HL-60 (cell line): Measurements from ENCODE around the gene C14orf93.

Experiments used
- DNase-seq, 2 experiments: peaks; one replicate each; pipeline ENCODE4 v3.0.0-alpha.2; 2010 to 2020; ENCODE audit warnings: low read depth in 1 of 2, low spot score in 1 of 2
- H3K27ac ChIP-seq: fragments of 250-450 bp; sonication (Bioruptor Pico); replicated peaks from 2 replicates; pipeline ENCODE4 v1.5.1; 2020; ENCODE audit warnings: mild to moderate bottlenecking, moderate library complexity
- H3K27me3 ChIP-seq: fragments of 250-450 bp; sonication (Bioruptor Pico); 2 replicates; pipeline ENCODE4 v1.5.1; 2021; ENCODE audit warnings: mild to moderate bottlenecking, moderate library complexity; ENCODE audit not compliant: insufficient read depth, poor library complexity, severe bottlenecking
- H3K4me3 ChIP-seq: replicated peaks from 2 replicates; pipeline ENCODE4 v1.5.1; 2011; ENCODE audit warnings: mild to moderate bottlenecking, control low read depth, low read length; ENCODE audit not compliant: insufficient read depth
- CTCF ChIP-seq: IDR thresholded peaks from one replicate; pipeline ENCODE4 v1.5.1; 2011; ENCODE audit warnings: low read length, control low read depth, inconsistent platforms; ENCODE audit not compliant: insufficient read depth
- GABPA ChIP-seq: IDR thresholded peaks from 2 replicates; pipeline ENCODE4 v1.6.1; 2012; ENCODE audit warnings: low read depth
- POLR2AphosphoS5 ChIP-seq: IDR thresholded peaks from 2 replicates; pipeline ENCODE4 v1.6.1; 2012; ENCODE audit warnings: low read depth
- REST ChIP-seq: IDR thresholded peaks from 2 replicates; pipeline ENCODE4 v1.6.1; 2012; ENCODE audit warnings: low read depth; ENCODE audit not compliant: insufficient replicate concordance
- SPI1 ChIP-seq: IDR thresholded peaks from 2 replicates; pipeline ENCODE4 v1.6.1; 2012; ENCODE audit warnings: low read depth, mild to moderate bottlenecking, borderline replicate concordance

Gene C14orf93

GRCh38 chr14:23044840-23045239, 34.9 kb upstream of the C14orf93 start:
- DNase-seq: no peak
- H3K27ac ChIP-seq: no peak overlapping the region
- H3K27me3 ChIP-seq: no peaks in the 10 kb centered on the region
- H3K4me3 ChIP-seq: no peak overlapping the region
- TF ChIP-seq SPI1: no peak
- TF ChIP-seq REST: no peak
- TF ChIP-seq POLR2AphosphoS5: no peak
- TF ChIP-seq CTCF: no peak
- no peak for TF ChIP-seq GABPA

- Histone ChIP-seq H3K27ac (no peak overlapping the region), H3K27me3 (no peaks in the 10 kb centered on the region), H3K4me3 (no peak overlapping the region)
- DNase-seq: no peak
- no peak for TF ChIP-seq REST
- no peak for TF ChIP-seq GABPA
- no peak for TF ChIP-seq POLR2AphosphoS5
- no peak for TF ChIP-seq CTCF
- TF ChIP-seq SPI1: no peak
These were observed 33.8 kb upstream of the C14orf93 start for GRCh38 chr14:23043754-23044153.

GRCh38 chr14:23043145-23043544, 33.2 kb upstream of the C14orf93 start:
- no peak for DNase-seq
- TF ChIP-seq CTCF: no peak
- no peak for TF ChIP-seq POLR2AphosphoS5
- TF ChIP-seq GABPA: no peak
- no peak for TF ChIP-seq REST
- TF ChIP-seq SPI1: no peak
- H3K27me3 ChIP-seq: no peaks in the 10 kb centered on the region
- no peak overlapping the region for H3K27ac ChIP-seq
- no peak overlapping the region for H3K4me3 ChIP-seq
